HEK293T (cell line): Measurements from ENCODE around the gene SEMA3A.

Source experiments
- CTCF ChIA-PET: fragments of 350-600 bp; formaldehyde crosslinking; extraction: SDS; loops from one replicate; lab custom pipeline; 2021; ENCODE audit warnings: antibody characterized with exemption, inconsistent platforms; lab: Yijun Ruan, JAX
- POLR2A ChIA-PET: fragments of 350-600 bp; formaldehyde crosslinking; extraction: SDS; loops from one replicate; lab custom pipeline; 2020; ENCODE audit warnings: antibody characterized with exemption, inconsistent platforms; lab: Yijun Ruan, JAX
- DNase-seq: peaks from one replicate; pipeline ENCODE4 v3.0.0; 2012; ENCODE audit warnings: mixed read lengths; ENCODE audit errors: extremely low spot score
- ARNT ChIP-seq: fragments of 450-650 bp; IDR thresholded peaks from 2 replicates; pipeline ENCODE4 v1.6.1; 2017; ENCODE audit warnings: mild to moderate bottlenecking
- BHLHE40 ChIP-seq: fragments of 450-650 bp; IDR thresholded peaks from 2 replicates; pipeline ENCODE4 v1.6.1; 2016; ENCODE audit warnings: mild to moderate bottlenecking, moderate library complexity, borderline replicate concordance
- CTBP1 ChIP-seq: fragments of 450-650 bp; IDR thresholded peaks from 2 replicates; pipeline ENCODE4 v1.6.1; 2016; ENCODE audit warnings: borderline replicate concordance
- ELF4 ChIP-seq: fragments of 450-650 bp; IDR thresholded peaks from 2 replicates; pipeline ENCODE4 v1.6.1; 2017; ENCODE audit warnings: antibody characterized with exemption
- FOXA1 ChIP-seq: fragments of 450-650 bp; IDR thresholded peaks from 2 replicates; pipeline ENCODE4 v1.6.1; 2016; ENCODE audit warnings: mild to moderate bottlenecking
- FOXK2 ChIP-seq: fragments of 450-650 bp; IDR thresholded peaks from 2 replicates; pipeline ENCODE4 v1.6.1; 2016; ENCODE audit warnings: mild to moderate bottlenecking
- FOXM1 ChIP-seq: fragments of 450-650 bp; IDR thresholded peaks from 2 replicates; pipeline ENCODE4 v1.6.1; 2017; ENCODE audit warnings: mild to moderate bottlenecking, borderline replicate concordance
- HDGF ChIP-seq: fragments of 450-650 bp; IDR thresholded peaks from 2 replicates; pipeline ENCODE4 v1.6.1; 2017; ENCODE audit warnings: antibody characterized with exemption, borderline replicate concordance
- L3MBTL2 ChIP-seq: fragments of 450-650 bp; conservative IDR thresholded peaks from 2 replicates; pipeline ENCODE4 v1.6.1; 2016; ENCODE audit warnings: mild to moderate bottlenecking
- LEF1 ChIP-seq: fragments of 450-650 bp; IDR thresholded peaks from 2 replicates; pipeline ENCODE4 v1.6.1; 2017; ENCODE audit warnings: mild to moderate bottlenecking, borderline replicate concordance
- NFRKB ChIP-seq: fragments of 450-650 bp; IDR thresholded peaks from 2 replicates; pipeline ENCODE4 v1.6.1; 2016; ENCODE audit warnings: mild to moderate bottlenecking, moderate library complexity
- SP1 ChIP-seq: fragments of 450-650 bp; IDR thresholded peaks from 2 replicates; pipeline ENCODE4 v1.6.1; 2017
- SUZ12 ChIP-seq: fragments of 450-650 bp; IDR thresholded peaks from 2 replicates; pipeline ENCODE4 v1.6.1; 2016; ENCODE audit warnings: mild to moderate bottlenecking
- TARDBP ChIP-seq: fragments of 450-650 bp; IDR thresholded peaks from 2 replicates; pipeline ENCODE4 v1.6.1; 2016
- ZNF384 ChIP-seq: fragments of 450-650 bp; IDR thresholded peaks from 2 replicates; pipeline ENCODE4 v1.6.1; 2016
- TF ChIP-seq, protein P1 (sequence below): fragments of 450-650 bp; IDR thresholded peaks from 2 replicates; pipeline ENCODE4 v1.6.1; 2016

SEMA3A gene

DNA sequence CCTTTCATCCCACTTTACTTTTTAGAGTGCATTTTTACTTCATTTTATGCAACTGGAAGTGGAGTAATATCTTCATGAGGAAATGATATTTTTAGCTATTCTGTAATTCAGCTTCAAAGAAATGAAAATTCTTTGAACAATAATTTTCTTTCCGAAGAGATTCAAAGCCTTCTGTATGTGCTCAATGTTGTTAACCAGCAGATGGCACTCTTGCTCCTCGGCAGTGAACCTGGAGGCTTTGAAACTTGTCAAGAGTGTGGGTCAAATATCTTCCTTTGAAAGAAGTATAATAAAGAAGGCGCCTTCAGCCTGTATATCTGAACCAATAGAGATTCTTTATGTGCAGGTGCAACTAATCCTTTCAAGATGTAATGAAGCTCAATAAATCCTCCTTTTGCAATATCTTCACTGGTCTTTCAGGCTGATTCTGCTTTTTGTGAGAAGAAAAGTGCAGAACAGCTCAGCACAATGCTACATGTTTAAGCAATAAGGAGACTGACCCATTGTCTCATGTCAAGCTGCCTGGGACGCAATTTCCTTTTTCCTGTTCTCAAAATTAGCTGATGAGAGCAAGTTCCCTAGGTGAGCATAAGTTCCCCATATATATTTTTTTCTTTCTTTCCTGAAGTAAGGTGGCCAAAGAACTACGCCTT lies 258.4 kb downstream of the SEMA3A start:
- POLR2A ChIA-PET: no interaction called here
- peak; percentile 55 for DNase-seq
- CTCF ChIA-PET: interaction anchor here (0.5 to 1.3 kb wide), 11 partner anchors 8 to 1089 kb away, joined by 3 to 7 read pairs (median 3); no protein-coding TSS in a partner anchor
- TF ChIP-seq SUZ12 (no peak), ARNT (no peak), CTBP1 (no peak), HDGF (no peak), FOXK2 (no peak), ELF4 (no peak), FOXM1 (no peak), SP1 (no peak), L3MBTL2 (no peak), NFRKB (no peak), ZNF384 (no peak), TARDBP (no peak), FOXA1 (no peak)
- TF ChIP-seq, protein P1, sequence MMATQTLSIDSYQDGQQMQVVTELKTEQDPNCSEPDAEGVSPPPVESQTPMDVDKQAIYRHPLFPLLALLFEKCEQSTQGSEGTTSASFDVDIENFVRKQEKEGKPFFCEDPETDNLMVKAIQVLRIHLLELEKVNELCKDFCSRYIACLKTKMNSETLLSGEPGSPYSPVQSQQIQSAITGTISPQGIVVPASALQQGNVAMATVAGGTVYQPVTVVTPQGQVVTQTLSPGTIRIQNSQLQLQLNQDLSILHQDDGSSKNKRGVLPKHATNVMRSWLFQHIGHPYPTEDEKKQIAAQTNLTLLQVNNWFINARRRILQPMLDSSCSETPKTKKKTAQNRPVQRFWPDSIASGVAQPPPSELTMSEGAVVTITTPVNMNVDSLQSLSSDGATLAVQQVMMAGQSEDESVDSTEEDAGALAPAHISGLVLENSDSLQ: no peak

- no peak for DNase-seq
- POLR2A ChIA-PET: no interaction called here
Measured at GRCh38 chr7:83934118-83934734, 260.4 kb downstream of the SEMA3A start.

GRCh38 chr7:83931968-83932367 lies 262.6 kb downstream of the SEMA3A start:
- CTCF ChIA-PET: no interaction called here
- no peak for DNase-seq
- POLR2A ChIA-PET: no interaction called here
- no peak for TF ChIP-seq NFRKB
- no peak for TF ChIP-seq LEF1

More at GRCh38 chr7:83934118-83934734, 260.4 kb downstream of the SEMA3A start:
- CTCF ChIA-PET: interaction anchor here (0.5 to 0.8 kb wide), 3 partner anchors 261 to 1147 kb away, joined by 3 to 5 read pairs (median 3); partner anchors contain the start of gene SEMA3A
- TF ChIP-seq FOXA1 (no peak), ARNT (no peak), FOXM1 (no peak), SP1 (no peak)
- TF ChIP-seq, protein P1: no peak

DNA sequence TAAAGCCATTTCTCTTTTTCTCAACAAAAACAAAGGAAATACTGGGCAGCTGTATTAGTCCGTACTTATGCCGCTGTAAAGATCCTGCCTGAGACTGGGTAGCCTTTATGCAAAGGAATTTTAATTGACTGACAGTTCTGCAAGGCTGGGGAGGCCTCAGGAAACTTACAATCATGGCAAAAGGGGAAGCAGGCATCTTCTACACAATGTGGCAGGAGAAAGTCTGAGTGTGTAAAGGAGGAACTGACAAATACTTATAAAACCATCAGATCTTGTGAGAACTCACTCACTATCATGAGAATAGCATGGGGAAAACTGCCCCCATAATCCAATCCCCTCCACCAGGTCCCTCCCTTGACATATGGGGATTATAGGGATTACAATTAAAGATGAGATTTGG lies 264.3 kb downstream of the SEMA3A start:
- ChIA-PET POLR2A (no interaction called here), CTCF (no interaction called here)
- DNase-seq: no peak
- no peak for TF ChIP-seq FOXM1
- TF ChIP-seq ZNF384: no peak
- TF ChIP-seq LEF1: no peak
- no peak for TF ChIP-seq FOXK2
- no peak for TF ChIP-seq BHLHE40
- no peak for TF ChIP-seq ELF4
- TF ChIP-seq L3MBTL2: no peak
- no peak for TF ChIP-seq SUZ12
- TF ChIP-seq CTBP1: no peak
- TF ChIP-seq TARDBP: no peak
- no peak for TF ChIP-seq NFRKB
- TF ChIP-seq SP1: no peak
- TF ChIP-seq FOXA1: no peak
- TF ChIP-seq HDGF: no peak
- TF ChIP-seq ARNT: no peak

- no peak for DNase-seq
- CTCF ChIA-PET: no interaction called here
- POLR2A ChIA-PET: no interaction called here
- no peak for TF ChIP-seq HDGF
- TF ChIP-seq TARDBP: no peak
- TF ChIP-seq, protein P1: no peak
- TF ChIP-seq FOXA1: no peak
- TF ChIP-seq FOXK2: no peak
- TF ChIP-seq CTBP1: no peak
- no peak for TF ChIP-seq SUZ12
- no peak for TF ChIP-seq FOXM1
- no peak for TF ChIP-seq BHLHE40
- no peak for TF ChIP-seq NFRKB
- TF ChIP-seq ZNF384: no peak
- TF ChIP-seq ARNT: no peak
- TF ChIP-seq ELF4: no peak
- no peak for TF ChIP-seq SP1
- no peak for TF ChIP-seq LEF1
- TF ChIP-seq L3MBTL2: no peak
Measured at GRCh38 chr7:83925860-83926259, 268.7 kb downstream of the SEMA3A start.

GRCh38 chr7:83921941-83922607 lies 272.5 kb downstream of the SEMA3A start:
- no peak for DNase-seq
- CTCF ChIA-PET: no interaction called here
- TF ChIP-seq CTBP1: no peak
- no peak for TF ChIP-seq L3MBTL2
- no peak for TF ChIP-seq FOXK2
- TF ChIP-seq ARNT: no peak
- no peak for TF ChIP-seq TARDBP
- no peak for TF ChIP-seq HDGF
- TF ChIP-seq LEF1: no peak
- TF ChIP-seq, protein P1: no peak
- no peak for TF ChIP-seq SP1
- TF ChIP-seq NFRKB: no peak
- no peak for TF ChIP-seq BHLHE40
- TF ChIP-seq ZNF384: no peak
- POLR2A ChIA-PET: no interaction called here
